HEK293 (cell line): ENCODE measurements around the gene IGSF10.

Experiments
- CTCF ChIA-PET: fragments of 350-600 bp; formaldehyde crosslinking; extraction: SDS; loops from one replicate; lab custom pipeline; 2021; ENCODE audit warnings: antibody characterized with exemption; lab: Yijun Ruan, JAX
- POLR2A ChIA-PET: fragments of 300-600 bp; formaldehyde crosslinking; extraction: SDS; loops from one replicate; lab custom pipeline; 2020; ENCODE audit warnings: antibody characterized with exemption, inconsistent platforms; lab: Yijun Ruan, JAX
- H3K27ac ChIP-seq: fragments of 200-500 bp; sonication (Bioruptor generic); 2 replicates; pipeline ENCODE4 v1.5.1; 2014; ENCODE audit warnings: low read depth, low read length, control low read depth, inconsistent platforms; ENCODE audit errors: extremely low read depth
- H3K36me3 ChIP-seq, 2 experiments: fragments of 200-500 bp in 1 of 2; sonication (Bioruptor generic) in 1 of 2; 1 replicate in 1 of 2; 2 replicates in 1 of 2; pipeline ENCODE4 v1.5.1; 2014 to 2017; ENCODE audit warnings: inconsistent platforms in 2 of 2, low read length in 2 of 2; ENCODE audit not compliant: control insufficient read depth in 2 of 2, insufficient read depth in 1 of 2
- H3K4me1 ChIP-seq: fragments of 200-500 bp; sonication (Bioruptor generic); 2 replicates; pipeline ENCODE4 v1.5.1; 2014; ENCODE audit warnings: mild to moderate bottlenecking, low read length, inconsistent platforms; ENCODE audit not compliant: control insufficient read depth, insufficient read depth
- H3K4me3 ChIP-seq: 2 replicates; pipeline ENCODE4 v1.5.1; 2011; ENCODE audit warnings: low read depth, mild to moderate bottlenecking, control low read depth, low read length, moderate library complexity
- H3K9me3 ChIP-seq: fragments of 200-500 bp; sonication (Bioruptor generic); 2 replicates; pipeline ENCODE4 v1.5.1; 2014; ENCODE audit warnings: low read depth, low read length, inconsistent platforms; ENCODE audit not compliant: control insufficient read depth, insufficient read depth
- GLI4 ChIP-seq: fragments of 450-650 bp; formaldehyde crosslinking; IDR thresholded peaks from 2 replicates; pipeline ENCODE4 v1.5.1; 2016; ENCODE audit warnings: missing biosample characterization, missing genetic modification characterization
- IKZF3 ChIP-seq: fragments of 450-650 bp; IDR thresholded peaks from 2 replicates; pipeline ENCODE4 v1.5.0; 2018; ENCODE audit warnings: missing biosample characterization, mild to moderate bottlenecking, missing genetic modification characterization, moderate library complexity
- KLF10 ChIP-seq: fragments of 450-650 bp; IDR thresholded peaks from 2 replicates; pipeline ENCODE4 v1.5.1; 2018; ENCODE audit warnings: missing biosample characterization, mild to moderate bottlenecking, missing genetic modification characterization
- MZF1 ChIP-seq: fragments of 450-650 bp; formaldehyde crosslinking; IDR thresholded peaks from 2 replicates; pipeline ENCODE4 v1.5.1; 2017; ENCODE audit warnings: missing biosample characterization, missing genetic modification characterization, borderline replicate concordance
- ZBTB21 ChIP-seq: fragments of 450-650 bp; formaldehyde crosslinking; IDR thresholded peaks from 2 replicates; pipeline ENCODE4 v1.5.1; 2017; ENCODE audit warnings: missing biosample characterization, missing genetic modification characterization
- ZNF175 ChIP-seq: fragments of 450-650 bp; formaldehyde crosslinking; IDR thresholded peaks from 2 replicates; pipeline ENCODE4 v1.5.1; 2016; ENCODE audit warnings: missing biosample characterization, missing genetic modification characterization
- ZNF266 ChIP-seq: fragments of 450-650 bp; formaldehyde crosslinking; IDR thresholded peaks from 2 replicates; pipeline ENCODE4 v1.5.1; 2016; ENCODE audit warnings: missing biosample characterization, missing genetic modification characterization, low read depth
- ZNF302 ChIP-seq: fragments of 450-650 bp; formaldehyde crosslinking; IDR thresholded peaks from 2 replicates; pipeline ENCODE4 v1.5.1; 2016; ENCODE audit warnings: missing biosample characterization, missing genetic modification characterization, low read depth
- ZNF311 ChIP-seq: fragments of 450-650 bp; formaldehyde crosslinking; IDR thresholded peaks from 2 replicates; pipeline ENCODE4 v1.5.1; 2017; ENCODE audit warnings: missing biosample characterization, missing genetic modification characterization, borderline replicate concordance
- ZNF350 ChIP-seq: fragments of 450-650 bp; formaldehyde crosslinking; IDR thresholded peaks from 2 replicates; pipeline ENCODE4 v1.5.0; 2017; ENCODE audit warnings: missing biosample characterization, mild to moderate bottlenecking, missing genetic modification characterization
- ZNF404 ChIP-seq: fragments of 450-650 bp; formaldehyde crosslinking; IDR thresholded peaks from 2 replicates; pipeline ENCODE4 v1.5.1; 2017; ENCODE audit warnings: missing biosample characterization, missing genetic modification characterization
- ZNF623 ChIP-seq: fragments of 450-650 bp; formaldehyde crosslinking; IDR thresholded peaks from 2 replicates; pipeline ENCODE4 v1.5.1; 2016; ENCODE audit warnings: missing biosample characterization, missing genetic modification characterization
- ZNF654 ChIP-seq: fragments of 450-650 bp; formaldehyde crosslinking; IDR thresholded peaks from 2 replicates; pipeline ENCODE4 v1.5.1; 2016; ENCODE audit warnings: low read depth, missing biosample characterization, missing genetic modification characterization
- ZNF660 ChIP-seq: fragments of 450-650 bp; IDR thresholded peaks from 2 replicates; pipeline ENCODE4 v1.5.1; 2018; ENCODE audit warnings: missing biosample characterization, mild to moderate bottlenecking, missing genetic modification characterization
- ZSCAN16 ChIP-seq: fragments of 450-650 bp; formaldehyde crosslinking; IDR thresholded peaks from 2 replicates; pipeline ENCODE4 v1.5.1; 2016; ENCODE audit warnings: missing biosample characterization, missing genetic modification characterization
- TF ChIP-seq, protein P1 (sequence below): fragments of 450-650 bp; formaldehyde crosslinking; IDR thresholded peaks from 2 replicates; pipeline ENCODE4 v1.5.1; 2016; ENCODE audit warnings: missing biosample characterization, missing genetic modification characterization, low read depth
- TF ChIP-seq, protein P2 (sequence below): fragments of 450-650 bp; formaldehyde crosslinking; IDR thresholded peaks from 2 replicates; pipeline ENCODE4 v1.5.1; 2016; ENCODE audit warnings: missing biosample characterization, missing genetic modification characterization
- TF ChIP-seq, protein P3 (sequence below): fragments of 450-650 bp; formaldehyde crosslinking; conservative IDR thresholded peaks from 2 replicates; pipeline ENCODE4 v1.5.1; 2016; ENCODE audit warnings: low read depth, missing biosample characterization, missing genetic modification characterization
- TF ChIP-seq, protein P4 (sequence below): fragments of 450-650 bp; formaldehyde crosslinking; IDR thresholded peaks from 2 replicates; pipeline ENCODE4 v1.5.1; 2016; ENCODE audit warnings: missing biosample characterization, missing genetic modification characterization
- TF ChIP-seq, protein P5 (sequence below): fragments of 450-650 bp; formaldehyde crosslinking; IDR thresholded peaks from 2 replicates; pipeline ENCODE4 v1.5.1; 2017; ENCODE audit warnings: missing biosample characterization, missing genetic modification characterization

Gene IGSF10

DNA sequence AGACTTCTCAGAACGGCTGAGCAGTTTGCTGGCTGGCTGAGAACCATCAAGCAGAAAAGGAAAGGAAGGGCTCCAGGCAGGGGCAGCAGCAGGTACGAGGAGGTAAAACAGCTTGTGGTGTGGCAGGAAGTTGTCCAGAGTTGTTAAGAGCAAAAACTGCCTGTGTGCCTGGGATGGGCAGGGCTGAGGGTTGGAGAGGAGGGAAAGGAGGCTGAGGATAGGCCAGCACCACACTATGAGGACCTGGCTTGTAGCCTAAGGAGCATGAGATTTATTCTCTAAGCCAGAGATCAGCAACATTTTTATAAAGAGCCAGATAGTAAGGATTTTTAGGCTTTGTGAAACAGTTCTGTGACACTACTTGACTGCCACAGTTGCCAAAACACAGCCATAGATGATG lies 8.0 kb downstream of the IGSF10 start (continued):
- no peak for TF ChIP-seq ZNF302 (tag by site-specific recombination)

DNA sequence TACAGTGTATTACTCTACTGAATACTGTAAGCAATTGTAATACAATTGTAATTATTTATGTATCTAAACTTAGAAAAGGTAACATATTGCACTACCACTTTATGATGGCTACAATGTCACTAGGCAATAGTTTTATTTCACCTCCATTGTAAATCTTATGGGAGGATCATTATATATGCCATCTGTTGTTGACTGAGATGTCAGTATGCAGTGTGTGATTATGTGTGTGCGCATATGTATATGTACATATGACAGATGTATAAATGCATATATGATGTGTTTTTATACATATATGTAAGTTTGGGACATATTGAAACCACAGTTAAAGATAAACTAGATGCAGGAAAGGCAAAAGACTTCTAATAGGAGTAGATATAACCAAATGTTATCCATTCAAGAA lies 8.5 kb downstream of the IGSF10 start:
- H3K36me3 ChIP-seq = no peaks in the 10 kb centered on the region
- TF ChIP-seq, protein P1, sequence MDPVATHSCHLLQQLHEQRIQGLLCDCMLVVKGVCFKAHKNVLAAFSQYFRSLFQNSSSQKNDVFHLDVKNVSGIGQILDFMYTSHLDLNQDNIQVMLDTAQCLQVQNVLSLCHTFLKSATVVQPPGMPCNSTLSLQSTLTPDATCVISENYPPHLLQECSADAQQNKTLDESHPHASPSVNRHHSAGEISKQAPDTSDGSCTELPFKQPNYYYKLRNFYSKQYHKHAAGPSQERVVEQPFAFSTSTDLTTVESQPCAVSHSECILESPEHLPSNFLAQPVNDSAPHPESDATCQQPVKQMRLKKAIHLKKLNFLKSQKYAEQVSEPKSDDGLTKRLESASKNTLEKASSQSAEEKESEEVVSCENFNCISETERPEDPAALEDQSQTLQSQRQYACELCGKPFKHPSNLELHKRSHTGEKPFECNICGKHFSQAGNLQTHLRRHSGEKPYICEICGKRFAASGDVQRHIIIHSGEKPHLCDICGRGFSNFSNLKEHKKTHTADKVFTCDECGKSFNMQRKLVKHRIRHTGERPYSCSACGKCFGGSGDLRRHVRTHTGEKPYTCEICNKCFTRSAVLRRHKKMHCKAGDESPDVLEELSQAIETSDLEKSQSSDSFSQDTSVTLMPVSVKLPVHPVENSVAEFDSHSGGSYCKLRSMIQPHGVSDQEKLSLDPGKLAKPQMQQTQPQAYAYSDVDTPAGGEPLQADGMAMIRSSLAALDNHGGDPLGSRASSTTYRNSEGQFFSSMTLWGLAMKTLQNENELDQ (tag by site-specific recombination) = no peak
- TF ChIP-seq KLF10 (no peak), GLI4 (no peak), ZNF623 (tag by site-specific recombination) (no peak), ZNF311 (tag by site-specific recombination) (no peak), ZNF175 (no peak), ZNF660 (tag by site-specific recombination) (no peak), ZNF654 (tag by site-specific recombination) (no peak), ZNF350 (tag by site-specific recombination) (no peak), ZBTB21 (tag by site-specific recombination) (no peak), IKZF3 (tag by site-specific recombination) (no peak), ZNF404 (tag by site-specific recombination) (no peak), ZNF266 (tag by site-specific recombination) (no peak), MZF1 (tag by site-specific recombination) (no peak), ZSCAN16 (tag by site-specific recombination) (no peak)
- TF ChIP-seq, protein P2, sequence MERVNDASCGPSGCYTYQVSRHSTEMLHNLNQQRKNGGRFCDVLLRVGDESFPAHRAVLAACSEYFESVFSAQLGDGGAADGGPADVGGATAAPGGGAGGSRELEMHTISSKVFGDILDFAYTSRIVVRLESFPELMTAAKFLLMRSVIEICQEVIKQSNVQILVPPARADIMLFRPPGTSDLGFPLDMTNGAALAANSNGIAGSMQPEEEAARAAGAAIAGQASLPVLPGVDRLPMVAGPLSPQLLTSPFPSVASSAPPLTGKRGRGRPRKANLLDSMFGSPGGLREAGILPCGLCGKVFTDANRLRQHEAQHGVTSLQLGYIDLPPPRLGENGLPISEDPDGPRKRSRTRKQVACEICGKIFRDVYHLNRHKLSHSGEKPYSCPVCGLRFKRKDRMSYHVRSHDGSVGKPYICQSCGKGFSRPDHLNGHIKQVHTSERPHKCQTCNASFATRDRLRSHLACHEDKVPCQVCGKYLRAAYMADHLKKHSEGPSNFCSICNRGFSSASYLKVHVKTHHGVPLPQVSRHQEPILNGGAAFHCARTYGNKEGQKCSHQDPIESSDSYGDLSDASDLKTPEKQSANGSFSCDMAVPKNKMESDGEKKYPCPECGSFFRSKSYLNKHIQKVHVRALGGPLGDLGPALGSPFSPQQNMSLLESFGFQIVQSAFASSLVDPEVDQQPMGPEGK (tag by site-specific recombination) = no peak
- TF ChIP-seq, protein P3, sequence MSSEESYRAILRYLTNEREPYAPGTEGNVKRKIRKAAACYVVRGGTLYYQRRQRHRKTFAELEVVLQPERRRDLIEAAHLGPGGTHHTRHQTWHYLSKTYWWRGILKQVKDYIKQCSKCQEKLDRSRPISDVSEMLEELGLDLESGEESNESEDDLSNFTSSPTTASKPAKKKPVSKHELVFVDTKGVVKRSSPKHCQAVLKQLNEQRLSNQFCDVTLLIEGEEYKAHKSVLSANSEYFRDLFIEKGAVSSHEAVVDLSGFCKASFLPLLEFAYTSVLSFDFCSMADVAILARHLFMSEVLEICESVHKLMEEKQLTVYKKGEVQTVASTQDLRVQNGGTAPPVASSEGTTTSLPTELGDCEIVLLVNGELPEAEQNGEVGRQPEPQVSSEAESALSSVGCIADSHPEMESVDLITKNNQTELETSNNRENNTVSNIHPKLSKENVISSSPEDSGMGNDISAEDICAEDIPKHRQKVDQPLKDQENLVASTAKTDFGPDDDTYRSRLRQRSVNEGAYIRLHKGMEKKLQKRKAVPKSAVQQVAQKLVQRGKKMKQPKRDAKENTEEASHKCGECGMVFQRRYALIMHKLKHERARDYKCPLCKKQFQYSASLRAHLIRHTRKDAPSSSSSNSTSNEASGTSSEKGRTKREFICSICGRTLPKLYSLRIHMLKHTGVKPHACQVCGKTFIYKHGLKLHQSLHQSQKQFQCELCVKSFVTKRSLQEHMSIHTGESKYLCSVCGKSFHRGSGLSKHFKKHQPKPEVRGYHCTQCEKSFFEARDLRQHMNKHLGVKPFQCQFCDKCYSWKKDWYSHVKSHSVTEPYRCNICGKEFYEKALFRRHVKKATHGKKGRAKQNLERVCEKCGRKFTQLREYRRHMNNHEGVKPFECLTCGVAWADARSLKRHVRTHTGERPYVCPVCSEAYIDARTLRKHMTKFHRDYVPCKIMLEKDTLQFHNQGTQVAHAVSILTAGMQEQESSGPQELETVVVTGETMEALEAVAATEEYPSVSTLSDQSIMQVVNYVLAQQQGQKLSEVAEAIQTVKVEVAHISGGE (tag by site-specific recombination) = no peak
- TF ChIP-seq, protein P4, sequence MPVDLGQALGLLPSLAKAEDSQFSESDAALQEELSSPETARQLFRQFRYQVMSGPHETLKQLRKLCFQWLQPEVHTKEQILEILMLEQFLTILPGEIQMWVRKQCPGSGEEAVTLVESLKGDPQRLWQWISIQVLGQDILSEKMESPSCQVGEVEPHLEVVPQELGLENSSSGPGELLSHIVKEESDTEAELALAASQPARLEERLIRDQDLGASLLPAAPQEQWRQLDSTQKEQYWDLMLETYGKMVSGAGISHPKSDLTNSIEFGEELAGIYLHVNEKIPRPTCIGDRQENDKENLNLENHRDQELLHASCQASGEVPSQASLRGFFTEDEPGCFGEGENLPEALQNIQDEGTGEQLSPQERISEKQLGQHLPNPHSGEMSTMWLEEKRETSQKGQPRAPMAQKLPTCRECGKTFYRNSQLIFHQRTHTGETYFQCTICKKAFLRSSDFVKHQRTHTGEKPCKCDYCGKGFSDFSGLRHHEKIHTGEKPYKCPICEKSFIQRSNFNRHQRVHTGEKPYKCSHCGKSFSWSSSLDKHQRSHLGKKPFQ (tag by site-specific recombination) = no peak
- TF ChIP-seq, protein P5, sequence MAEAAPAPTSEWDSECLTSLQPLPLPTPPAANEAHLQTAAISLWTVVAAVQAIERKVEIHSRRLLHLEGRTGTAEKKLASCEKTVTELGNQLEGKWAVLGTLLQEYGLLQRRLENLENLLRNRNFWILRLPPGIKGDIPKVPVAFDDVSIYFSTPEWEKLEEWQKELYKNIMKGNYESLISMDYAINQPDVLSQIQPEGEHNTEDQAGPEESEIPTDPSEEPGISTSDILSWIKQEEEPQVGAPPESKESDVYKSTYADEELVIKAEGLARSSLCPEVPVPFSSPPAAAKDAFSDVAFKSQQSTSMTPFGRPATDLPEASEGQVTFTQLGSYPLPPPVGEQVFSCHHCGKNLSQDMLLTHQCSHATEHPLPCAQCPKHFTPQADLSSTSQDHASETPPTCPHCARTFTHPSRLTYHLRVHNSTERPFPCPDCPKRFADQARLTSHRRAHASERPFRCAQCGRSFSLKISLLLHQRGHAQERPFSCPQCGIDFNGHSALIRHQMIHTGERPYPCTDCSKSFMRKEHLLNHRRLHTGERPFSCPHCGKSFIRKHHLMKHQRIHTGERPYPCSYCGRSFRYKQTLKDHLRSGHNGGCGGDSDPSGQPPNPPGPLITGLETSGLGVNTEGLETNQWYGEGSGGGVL (tag by site-specific recombination) = no peak
- ChIA-PET POLR2A (no interaction called here), CTCF (no interaction called here)
- no peaks in the 10 kb centered on the region for H3K9me3 ChIP-seq
- H3K27ac ChIP-seq = no peak overlapping the region
- no peak overlapping the region for H3K4me3 ChIP-seq
- no peaks in the 10 kb centered on the region for H3K4me1 ChIP-seq
